ENCODE results near the gene MRPS33. TPM values are rescaled to one million over a fixed set of nuclear protein-coding genes. Genes with fewer than 3 reads are reported as not detected.

The MRPS33 gene
- total RNA-seq, 1 experiment from 2014 or later = 74.5 TPM

Small RNAs within 50 kb of the gene (small RNA-seq; reads per million reads assigned to genes)
- gene RNU4-74P = not detected

Other genes with a start within 250 kb of the MRPS33 start
- 7.5 and 8.3 TPM in 2 replicates for gene BRAF, start 90.0 kb downstream of the MRPS33 start, total RNA-seq (2014; rRNA removed; shearing (Covaris generic))
- 0.07 TPM in 1 of 2 replicates, not detected in the other for gene TMEM178B, start 59.1 kb upstream of the MRPS33 start, total RNA-seq (2014; rRNA removed; shearing (Covaris generic))

All from HT1080 (cell line).